ENCODE measurements around the gene THSD7B.

Gene THSD7B

GRCh38 chr2:137381731-137382130 lies 616.4 kb downstream of the THSD7B start:
- no peak for DNase-seq (ENCODE audit: low spot score)

- no peak for DNase-seq (ENCODE audit: low spot score)
Measured at GRCh38 chr2:137383391-137383790, 618.0 kb downstream of the THSD7B start.

- DNase-seq (ENCODE audit: low spot score), result no peak
Measured at GRCh38 chr2:137387044-137387443, 621.7 kb downstream of the THSD7B start.

- DNase-seq (ENCODE audit: low spot score), result no peak
Measured at GRCh38 chr2:137405496-137405895, 640.2 kb downstream of the THSD7B start.

- DNase-seq (ENCODE audit: low spot score), result no peak
Measured at GRCh38 chr2:137411585-137411984, 646.2 kb downstream of the THSD7B start.

- DNase-seq (ENCODE audit: low spot score), result no peak
Measured at GRCh38 chr2:137420744-137421143, 655.4 kb downstream of the THSD7B start.

- DNase-seq (ENCODE audit: low spot score), result no peak
Measured at GRCh38 chr2:137435162-137435561, 669.8 kb downstream of the THSD7B start.

- no peak for DNase-seq (ENCODE audit: low spot score)
Measured at GRCh38 chr2:137437386-137437785, 672.0 kb downstream of the THSD7B start.

GRCh38 chr2:137444970-137445369 lies 679.6 kb downstream of the THSD7B start:
- no peak for DNase-seq (ENCODE audit: low spot score)

GRCh38 chr2:137449454-137449853 lies 684.1 kb downstream of the THSD7B start:
- no peak for DNase-seq (ENCODE audit: low spot score)

- no peak for DNase-seq (ENCODE audit: low spot score)
Measured at GRCh38 chr2:137454886-137455285, 689.5 kb downstream of the THSD7B start.

GRCh38 chr2:137467246-137467862 lies 702.0 kb downstream of the THSD7B start:
- DNase-seq (ENCODE audit: low spot score), result no peak

- no peak for DNase-seq (ENCODE audit: low spot score)
Measured at GRCh38 chr2:137493261-137493660, 727.9 kb downstream of the THSD7B start.

GRCh38 chr2:137500599-137500998 lies 735.3 kb downstream of the THSD7B start:
- no peak for DNase-seq (ENCODE audit: low spot score)

GRCh38 chr2:137507237-137507636 lies 741.9 kb downstream of the THSD7B start:
- DNase-seq (ENCODE audit: low spot score), result no peak

- no peak for DNase-seq (ENCODE audit: low spot score)
Measured at GRCh38 chr2:137508739-137509384, 743.5 kb downstream of the THSD7B start.

GRCh38 chr2:137511526-137511925 lies 746.2 kb downstream of the THSD7B start:
- DNase-seq (ENCODE audit: low spot score), result no peak

- no peak for DNase-seq (ENCODE audit: low spot score)
Measured at GRCh38 chr2:137521653-137522619, 756.6 kb downstream of the THSD7B start.

- DNase-seq (ENCODE audit: low spot score), result no peak
Measured at GRCh38 chr2:137522620-137523011, 757.3 kb downstream of the THSD7B start.

GRCh38 chr2:137523931-137524330 lies 758.6 kb downstream of the THSD7B start:
- DNase-seq (ENCODE audit: low spot score), result no peak

- no peak for DNase-seq (ENCODE audit: low spot score)
Measured at GRCh38 chr2:137525132-137525531, 759.8 kb downstream of the THSD7B start.

- DNase-seq (ENCODE audit: low spot score), result no peak
Measured at GRCh38 chr2:137525641-137526190, 760.4 kb downstream of the THSD7B start.

- no peak for DNase-seq (ENCODE audit: low spot score)
Measured at GRCh38 chr2:137535897-137536296, 770.6 kb downstream of the THSD7B start.

Data from CD4-positive, alpha-beta T cell treated with Interleukin-15 for 4 hours (primary cell).